ENCODE data around the gene PTPN23. TPM values are rescaled to one million over a fixed set of nuclear protein-coding genes. Genes with fewer than 3 reads are reported as not detected.

Gene PTPN23
- total RNA-seq, 4 donors from 2014 or later, result 10.5 to 134 (median 24.4) TPM

DNA sequence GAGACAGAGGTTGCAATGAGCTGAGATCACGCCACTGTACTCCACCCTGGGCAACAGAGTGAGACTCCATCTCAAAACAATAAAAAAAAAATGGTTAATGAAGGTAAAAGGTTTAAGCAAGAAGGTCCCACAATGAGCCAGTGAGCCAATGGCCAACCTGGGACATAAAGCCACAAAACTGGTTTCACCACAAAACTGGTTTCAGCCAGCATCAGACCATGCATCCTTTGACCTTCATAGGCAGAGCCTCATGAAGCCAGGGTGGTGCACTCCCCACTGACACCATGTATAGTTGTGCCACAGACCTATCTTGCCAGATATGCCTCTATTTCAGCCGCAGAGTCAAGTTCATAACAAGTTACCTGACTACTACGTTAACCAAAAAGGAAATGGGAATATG, 53.0 kb downstream of the PTPN23 start:
- no peak for DNase-seq
- TF ChIP-seq CTCF (IDR thresholded peaks at IDR 0.05) (no peak), POLR2A (IDR thresholded peaks at IDR 0.05) (no peak)
- Histone ChIP-seq H3K4me3 (no peak overlapping the region), H3K36me3 (peaks cover 18 to 98% (median 18%) of the 10 kb centered on the region in 3 donors), H3K4me1 (peaks cover 0 to 40% (median 0%) of the 10 kb centered on the region in 3 donors), H3K27me3 (no peaks in the 10 kb centered on the region), H3K9me3 (no peaks in the 10 kb centered on the region), H3K27ac (peak overlapping the region; percentile 15 to 69 (median 38))
- WGBS, 2 donors, result 88 to 97% methylated on average over 3 of the region's 3 CpGs
- intact Hi-C loops (cut with DNase I), result no loop called here

GRCh38 chr3:47434849-47435248, 54.0 kb downstream of the PTPN23 start:
- no peaks in the 10 kb centered on the region for H3K27me3 ChIP-seq
- no peak overlapping the region for H3K4me3 ChIP-seq
- DNase-seq, result no peak
- peaks cover 18 to 98% (median 22%) of the 10 kb centered on the region in 3 donors for H3K36me3 ChIP-seq
- no peak overlapping the region for H3K27ac ChIP-seq
- no peaks in the 10 kb centered on the region for H3K9me3 ChIP-seq
- peaks cover 0 to 32% (median 0%) of the 10 kb centered on the region in 3 donors for H3K4me1 ChIP-seq
- intact Hi-C loops (cut with DNase I), result no loop called here
- TF ChIP-seq CTCF (IDR thresholded peaks at IDR 0.05) (no peak), POLR2A (IDR thresholded peaks at IDR 0.05) (no peak)
- WGBS, 2 donors, result 91 to 100% methylated on average over 1 to 3 of the region's 4 CpGs

DNA sequence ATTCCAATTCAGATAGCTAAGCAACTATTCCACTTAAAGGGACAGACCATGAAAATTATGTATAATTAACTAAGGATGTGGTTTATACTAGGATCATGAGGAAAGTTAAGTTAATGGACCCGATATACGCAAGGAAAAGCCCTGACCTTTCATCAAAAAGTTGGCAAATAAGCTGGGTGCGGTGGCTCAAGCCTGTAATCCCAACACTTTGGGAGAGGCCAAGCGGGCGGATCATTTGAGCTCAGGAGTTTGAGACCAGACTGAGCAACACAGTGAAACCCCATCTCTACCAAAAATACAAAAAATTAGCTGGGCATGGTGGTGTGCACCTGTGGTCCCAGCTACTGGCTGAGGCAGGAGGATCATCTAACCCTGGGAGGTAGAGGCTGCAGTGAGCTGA, 55.4 kb downstream of the PTPN23 start:
- DNase-seq, result no peak
- Histone ChIP-seq H3K4me3 (no peak overlapping the region), H3K4me1 (peaks cover 0 to 28% (median 0%) of the 10 kb centered on the region in 3 donors), H3K36me3 (peaks cover 23 to 98% (median 26%) of the 10 kb centered on the region in 3 donors), H3K9me3 (no peaks in the 10 kb centered on the region), H3K27me3 (no peaks in the 10 kb centered on the region), H3K27ac (peak overlapping the region in 2 of 4 donors; percentile 2 to 30)
- TF ChIP-seq POLR2A (IDR thresholded peaks at IDR 0.05) (no peak), CTCF (IDR thresholded peaks at IDR 0.05) (no peak)
- intact Hi-C loops (cut with DNase I), result no loop called here
- 79 to 93% methylated on average over 5 of the region's 5 CpGs for WGBS, 2 donors

GRCh38 chr3:47440131-47440530, 59.3 kb downstream of the PTPN23 start:
- no peaks in the 10 kb centered on the region for H3K27me3 ChIP-seq
- no peak for TF ChIP-seq POLR2A (IDR thresholded peaks at IDR 0.05)
- TF ChIP-seq CTCF (IDR thresholded peaks at IDR 0.05), result peak in 1 of 6 experiments; percentile 22
- intact Hi-C loops (cut with DNase I), result no loop called here
- H3K27ac ChIP-seq, result no peak overlapping the region
- no peak for DNase-seq
- H3K9me3 ChIP-seq, result no peaks in the 10 kb centered on the region
- no peak overlapping the region for H3K4me3 ChIP-seq
- H3K36me3 ChIP-seq, result peaks cover 10 to 62% (median 14%) of the 10 kb centered on the region in 3 donors
- peaks cover 0 to 48% (median 26%) of the 10 kb centered on the region in 3 donors for H3K4me1 ChIP-seq

DNA sequence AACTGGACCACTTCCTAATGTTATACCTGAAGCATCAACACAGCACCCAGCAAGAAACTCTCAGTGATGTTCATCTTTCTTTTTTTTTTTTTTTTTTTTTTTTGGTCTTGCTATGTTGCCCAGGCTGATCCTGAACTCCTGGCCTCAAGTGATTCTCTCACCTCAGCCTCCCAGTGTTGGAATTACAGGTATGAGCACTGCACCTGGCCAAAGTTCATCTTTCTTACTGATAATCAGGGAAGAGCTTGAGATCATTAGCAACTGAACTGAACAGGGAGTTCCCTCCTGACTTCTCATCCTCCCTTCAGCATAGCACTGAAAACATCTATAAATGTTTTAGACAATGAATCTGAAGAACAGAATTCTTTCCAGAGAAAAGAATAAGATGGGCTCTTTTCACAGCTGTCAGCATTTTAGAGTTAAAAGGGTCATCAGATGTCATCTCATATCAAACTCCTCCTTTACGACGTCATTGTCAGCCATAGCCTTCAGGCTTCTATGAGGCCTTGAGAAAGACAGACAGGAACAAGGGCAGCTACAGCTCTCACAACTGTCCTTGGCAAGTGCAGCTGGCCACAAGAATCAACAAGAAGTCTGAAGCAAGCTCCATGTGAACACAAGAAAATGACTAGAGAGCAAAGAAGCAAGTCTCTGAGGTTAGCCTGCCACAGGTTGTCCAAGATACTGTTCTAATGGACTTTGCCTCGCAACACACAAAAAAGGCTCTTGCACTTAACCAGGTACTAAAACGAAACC, 61.2 kb downstream of the PTPN23 start:
- DNase-seq, result no peak
- Histone ChIP-seq H3K36me3 (peaks cover 10 to 46% (median 14%) of the 10 kb centered on the region in 3 donors), H3K27me3 (no peaks in the 10 kb centered on the region), H3K27ac (peak overlapping the region; percentile 1 to 95 (median 88)), H3K4me3 (no peak overlapping the region), H3K4me1 (peaks cover 0 to 50% (median 26%) of the 10 kb centered on the region in 3 donors), H3K9me3 (no peaks in the 10 kb centered on the region)
- 60 to 78% methylated on average over 4 of the region's 4 CpGs for WGBS, 2 donors
- intact Hi-C loops (cut with DNase I), result no loop called here
- TF ChIP-seq POLR2A (IDR thresholded peaks at IDR 0.05), result no peak
- TF ChIP-seq CTCF (IDR thresholded peaks at IDR 0.05), result no peak
